Hematopoietic multipotent progenitor cell treated with erythropoietin and hydrocortisone succinate and interleukin-3 and kit ligand, for 8 days (in vitro differentiated cells): Measurements from ENCODE around the gene DNM1.
A peak's percentile ranks its signal among the peaks of the same experiment; 100 is the strongest.

ENCODE experiments used
- DNase-seq: peaks from one replicate; pipeline ENCODE4 v3.0.0-alpha.2; 2015

The DNM1 gene

GRCh38 chr9:128206484-128206883, 3.3 kb downstream of the DNM1 start:
- DNase-seq, result no peak

GRCh38 chr9:128206916-128207910, 4.0 kb downstream of the DNM1 start:
- DNase-seq, result no peak

- DNase-seq, result no peak
Observed at GRCh38 chr9:128208386-128208785, 5.2 kb downstream of the DNM1 start.

- no peak for DNase-seq
Observed at GRCh38 chr9:128208946-128209669, 5.9 kb downstream of the DNM1 start.

- no peak for DNase-seq
Observed at GRCh38 chr9:128211186-128211980, 8.2 kb downstream of the DNM1 start.

- DNase-seq, result no peak
Observed at GRCh38 chr9:128211981-128212281, 8.8 kb downstream of the DNM1 start.

- DNase-seq, result no peak
Observed at GRCh38 chr9:128213746-128214497, 10.7 kb downstream of the DNM1 start.

GRCh38 chr9:128214571-128215490, 11.7 kb downstream of the DNM1 start:
- DNase-seq, result no peak

- no peak for DNase-seq
Observed at GRCh38 chr9:128215491-128216409, 12.6 kb downstream of the DNM1 start.

- DNase-seq, result no peak
Observed at GRCh38 chr9:128216781-128217553, 13.8 kb downstream of the DNM1 start.

- no peak for DNase-seq
Observed at GRCh38 chr9:128218172-128218517, 15.0 kb downstream of the DNM1 start.

- peak; percentile 96 for DNase-seq
Observed at GRCh38 chr9:128218518-128219389, 15.6 kb downstream of the DNM1 start.

GRCh38 chr9:128219831-128220230, 16.7 kb downstream of the DNM1 start:
- DNase-seq, result no peak

- no peak for DNase-seq
Observed at GRCh38 chr9:128222026-128222425, 18.8 kb downstream of the DNM1 start.

GRCh38 chr9:128222880-128223670, 19.9 kb downstream of the DNM1 start:
- DNase-seq, result no peak

- no peak for DNase-seq
Observed at GRCh38 chr9:128224877-128225276, 21.7 kb downstream of the DNM1 start.

GRCh38 chr9:128225770-128226411, 22.7 kb downstream of the DNM1 start:
- no peak for DNase-seq
